ENCODE results near the gene ESPNL. TPM values are rescaled to one million over a fixed set of nuclear protein-coding genes. Genes with fewer than 3 reads are reported as not detected.
A peak's percentile ranks its signal among the peaks of the same experiment; 100 is the strongest.

ESPNL gene
- total and polyA plus RNA-seq, 4 donors: 0.08 to 0.59 (median 0.35) TPM

DNA sequence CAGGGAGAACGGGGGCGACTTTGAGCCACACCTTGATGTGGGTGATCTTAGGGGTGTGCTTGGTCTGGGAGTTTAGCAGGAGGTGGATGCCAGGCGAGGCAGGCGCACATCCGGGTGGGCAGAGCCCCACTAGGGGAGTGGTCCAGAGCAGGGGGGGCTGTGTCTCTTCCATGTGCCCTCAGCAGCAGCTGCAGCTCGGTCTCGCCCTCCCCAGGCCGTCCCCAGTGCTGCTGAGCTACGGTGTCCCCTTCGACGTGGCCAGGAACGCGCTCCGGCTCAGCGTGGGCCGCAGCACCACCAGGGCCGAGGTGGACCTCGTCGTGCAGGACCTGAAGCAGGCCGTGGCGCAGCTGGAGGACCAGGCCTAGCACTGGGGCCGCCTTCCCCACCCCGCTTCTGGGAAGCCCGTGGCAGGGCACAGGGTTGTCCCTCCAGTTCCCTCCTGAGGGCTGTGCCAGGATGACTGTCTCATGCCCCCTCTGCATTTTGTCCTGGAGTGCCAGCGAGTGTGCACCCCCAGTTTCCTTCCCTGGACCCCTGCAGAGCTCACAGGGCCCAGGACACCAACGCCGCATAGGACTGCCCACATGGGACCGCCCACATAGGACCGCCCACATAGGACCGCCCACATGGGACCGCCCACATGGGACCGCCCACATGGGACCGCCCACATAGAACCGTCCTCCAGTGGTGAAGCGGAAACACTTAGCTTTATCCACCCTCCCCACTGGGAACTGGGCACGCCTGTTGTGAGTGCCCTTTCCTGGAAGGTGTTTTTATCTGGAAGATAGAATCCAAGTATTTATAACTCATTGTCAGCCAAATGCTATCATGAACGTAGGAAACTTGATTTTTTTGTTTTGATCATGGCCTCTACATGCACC, 1.9 kb upstream of the ESPNL start:
- H3K9me3 ChIP-seq (ENCODE audit: control insufficient read depth in 4 of 4, low read length in 3 of 4): no peaks in the 10 kb centered on the region
- peak overlapping the region; percentile 44 to 75 for H3K27ac ChIP-seq (ENCODE audit: low read depth in 1 of 2, low read length in 2 of 2)
- TF ChIP-seq RAD21 (IDR thresholded peaks at IDR 0.05) (no peak), JUND (IDR thresholded peaks at IDR 0.05) (no peak), FOXA1 (IDR thresholded peaks at IDR 0.05) (no peak), NR2F2 (IDR thresholded peaks at IDR 0.05) (no peak), SP1 (IDR thresholded peaks at IDR 0.05) (no peak), GABPA (IDR thresholded peaks at IDR 0.05 in 1 of 2, conservative IDR thresholded peaks at IDR 0.05 in 1 of 2) (no peak), EGR1 (IDR thresholded peaks at IDR 0.05; ENCODE audit: low read depth in 2 of 2) (no peak), HNF4G (IDR thresholded peaks at IDR 0.05) (no peak), RXRA (IDR thresholded peaks at IDR 0.05) (no peak)
- TF ChIP-seq, protein P1, sequence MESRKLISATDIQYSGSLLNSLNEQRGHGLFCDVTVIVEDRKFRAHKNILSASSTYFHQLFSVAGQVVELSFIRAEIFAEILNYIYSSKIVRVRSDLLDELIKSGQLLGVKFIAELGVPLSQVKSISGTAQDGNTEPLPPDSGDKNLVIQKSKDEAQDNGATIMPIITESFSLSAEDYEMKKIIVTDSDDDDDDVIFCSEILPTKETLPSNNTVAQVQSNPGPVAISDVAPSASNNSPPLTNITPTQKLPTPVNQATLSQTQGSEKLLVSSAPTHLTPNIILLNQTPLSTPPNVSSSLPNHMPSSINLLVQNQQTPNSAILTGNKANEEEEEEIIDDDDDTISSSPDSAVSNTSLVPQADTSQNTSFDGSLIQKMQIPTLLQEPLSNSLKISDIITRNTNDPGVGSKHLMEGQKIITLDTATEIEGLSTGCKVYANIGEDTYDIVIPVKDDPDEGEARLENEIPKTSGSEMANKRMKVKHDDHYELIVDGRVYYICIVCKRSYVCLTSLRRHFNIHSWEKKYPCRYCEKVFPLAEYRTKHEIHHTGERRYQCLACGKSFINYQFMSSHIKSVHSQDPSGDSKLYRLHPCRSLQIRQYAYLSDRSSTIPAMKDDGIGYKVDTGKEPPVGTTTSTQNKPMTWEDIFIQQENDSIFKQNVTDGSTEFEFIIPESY (IDR thresholded peaks at IDR 0.05): no peak
- TF ChIP-seq, protein P2, sequence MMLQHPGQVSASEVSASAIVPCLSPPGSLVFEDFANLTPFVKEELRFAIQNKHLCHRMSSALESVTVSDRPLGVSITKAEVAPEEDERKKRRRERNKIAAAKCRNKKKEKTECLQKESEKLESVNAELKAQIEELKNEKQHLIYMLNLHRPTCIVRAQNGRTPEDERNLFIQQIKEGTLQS (IDR thresholded peaks at IDR 0.05): no peak
- TF ChIP-seq, protein P3, sequence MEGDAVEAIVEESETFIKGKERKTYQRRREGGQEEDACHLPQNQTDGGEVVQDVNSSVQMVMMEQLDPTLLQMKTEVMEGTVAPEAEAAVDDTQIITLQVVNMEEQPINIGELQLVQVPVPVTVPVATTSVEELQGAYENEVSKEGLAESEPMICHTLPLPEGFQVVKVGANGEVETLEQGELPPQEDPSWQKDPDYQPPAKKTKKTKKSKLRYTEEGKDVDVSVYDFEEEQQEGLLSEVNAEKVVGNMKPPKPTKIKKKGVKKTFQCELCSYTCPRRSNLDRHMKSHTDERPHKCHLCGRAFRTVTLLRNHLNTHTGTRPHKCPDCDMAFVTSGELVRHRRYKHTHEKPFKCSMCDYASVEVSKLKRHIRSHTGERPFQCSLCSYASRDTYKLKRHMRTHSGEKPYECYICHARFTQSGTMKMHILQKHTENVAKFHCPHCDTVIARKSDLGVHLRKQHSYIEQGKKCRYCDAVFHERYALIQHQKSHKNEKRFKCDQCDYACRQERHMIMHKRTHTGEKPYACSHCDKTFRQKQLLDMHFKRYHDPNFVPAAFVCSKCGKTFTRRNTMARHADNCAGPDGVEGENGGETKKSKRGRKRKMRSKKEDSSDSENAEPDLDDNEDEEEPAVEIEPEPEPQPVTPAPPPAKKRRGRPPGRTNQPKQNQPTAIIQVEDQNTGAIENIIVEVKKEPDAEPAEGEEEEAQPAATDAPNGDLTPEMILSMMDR (IDR thresholded peaks at IDR 0.05; ENCODE audit: low read depth, low read length, missing input control): no peak
- TF ChIP-seq, protein P4, sequence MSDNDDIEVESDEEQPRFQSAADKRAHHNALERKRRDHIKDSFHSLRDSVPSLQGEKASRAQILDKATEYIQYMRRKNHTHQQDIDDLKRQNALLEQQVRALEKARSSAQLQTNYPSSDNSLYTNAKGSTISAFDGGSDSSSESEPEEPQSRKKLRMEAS (IDR thresholded peaks at IDR 0.05): no peak
- TF ChIP-seq, protein P5, sequence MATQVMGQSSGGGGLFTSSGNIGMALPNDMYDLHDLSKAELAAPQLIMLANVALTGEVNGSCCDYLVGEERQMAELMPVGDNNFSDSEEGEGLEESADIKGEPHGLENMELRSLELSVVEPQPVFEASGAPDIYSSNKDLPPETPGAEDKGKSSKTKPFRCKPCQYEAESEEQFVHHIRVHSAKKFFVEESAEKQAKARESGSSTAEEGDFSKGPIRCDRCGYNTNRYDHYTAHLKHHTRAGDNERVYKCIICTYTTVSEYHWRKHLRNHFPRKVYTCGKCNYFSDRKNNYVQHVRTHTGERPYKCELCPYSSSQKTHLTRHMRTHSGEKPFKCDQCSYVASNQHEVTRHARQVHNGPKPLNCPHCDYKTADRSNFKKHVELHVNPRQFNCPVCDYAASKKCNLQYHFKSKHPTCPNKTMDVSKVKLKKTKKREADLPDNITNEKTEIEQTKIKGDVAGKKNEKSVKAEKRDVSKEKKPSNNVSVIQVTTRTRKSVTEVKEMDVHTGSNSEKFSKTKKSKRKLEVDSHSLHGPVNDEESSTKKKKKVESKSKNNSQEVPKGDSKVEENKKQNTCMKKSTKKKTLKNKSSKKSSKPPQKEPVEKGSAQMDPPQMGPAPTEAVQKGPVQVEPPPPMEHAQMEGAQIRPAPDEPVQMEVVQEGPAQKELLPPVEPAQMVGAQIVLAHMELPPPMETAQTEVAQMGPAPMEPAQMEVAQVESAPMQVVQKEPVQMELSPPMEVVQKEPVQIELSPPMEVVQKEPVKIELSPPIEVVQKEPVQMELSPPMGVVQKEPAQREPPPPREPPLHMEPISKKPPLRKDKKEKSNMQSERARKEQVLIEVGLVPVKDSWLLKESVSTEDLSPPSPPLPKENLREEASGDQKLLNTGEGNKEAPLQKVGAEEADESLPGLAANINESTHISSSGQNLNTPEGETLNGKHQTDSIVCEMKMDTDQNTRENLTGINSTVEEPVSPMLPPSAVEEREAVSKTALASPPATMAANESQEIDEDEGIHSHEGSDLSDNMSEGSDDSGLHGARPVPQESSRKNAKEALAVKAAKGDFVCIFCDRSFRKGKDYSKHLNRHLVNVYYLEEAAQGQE (IDR thresholded peaks at IDR 0.05): no peak
- no peaks in the 10 kb centered on the region for H3K27me3 ChIP-seq (ENCODE audit: control insufficient read depth in 4 of 4, insufficient read depth in 4 of 4, low read length in 3 of 4)
- no peak overlapping the region for H3K4me3 ChIP-seq (ENCODE audit: low read depth in 1 of 3, low read length in 3 of 3)
- H3K9ac ChIP-seq (ENCODE audit: low read depth in 1 of 2, low read length in 2 of 2): peak overlapping the region in 1 of 2 donors; percentile 22
- 76% methylated on average over 37 of the region's 37 CpGs for WGBS
- peaks cover 2 to 8% (median 5%) of the 10 kb centered on the region in 4 donors for H3K4me1 ChIP-seq (ENCODE audit: control insufficient read depth in 4 of 4, insufficient read depth in 4 of 4, low read length in 3 of 4)
- H3K36me3 ChIP-seq (ENCODE audit: control insufficient read depth in 4 of 4, insufficient read depth in 3 of 4, low read depth in 1 of 4, low read length in 3 of 4): peaks cover 0 to 6% (median 0%) of the 10 kb centered on the region in 4 donors
- DNase-seq (ENCODE audit: low spot score): peak; percentile 91
